DMS53 (cell line): ENCODE results near the gene PPP1R15A.
"Not testable (repeated sequence)": the region's sequence is repeated elsewhere in the genome, so short reads cannot be mapped to it uniquely, and the experiment has no call there.

Experiments
- DNase-seq: peaks from one replicate; lab custom pipeline; 2025; lab: John Stamatoyannopoulos, UW

PPP1R15A gene

DNA sequence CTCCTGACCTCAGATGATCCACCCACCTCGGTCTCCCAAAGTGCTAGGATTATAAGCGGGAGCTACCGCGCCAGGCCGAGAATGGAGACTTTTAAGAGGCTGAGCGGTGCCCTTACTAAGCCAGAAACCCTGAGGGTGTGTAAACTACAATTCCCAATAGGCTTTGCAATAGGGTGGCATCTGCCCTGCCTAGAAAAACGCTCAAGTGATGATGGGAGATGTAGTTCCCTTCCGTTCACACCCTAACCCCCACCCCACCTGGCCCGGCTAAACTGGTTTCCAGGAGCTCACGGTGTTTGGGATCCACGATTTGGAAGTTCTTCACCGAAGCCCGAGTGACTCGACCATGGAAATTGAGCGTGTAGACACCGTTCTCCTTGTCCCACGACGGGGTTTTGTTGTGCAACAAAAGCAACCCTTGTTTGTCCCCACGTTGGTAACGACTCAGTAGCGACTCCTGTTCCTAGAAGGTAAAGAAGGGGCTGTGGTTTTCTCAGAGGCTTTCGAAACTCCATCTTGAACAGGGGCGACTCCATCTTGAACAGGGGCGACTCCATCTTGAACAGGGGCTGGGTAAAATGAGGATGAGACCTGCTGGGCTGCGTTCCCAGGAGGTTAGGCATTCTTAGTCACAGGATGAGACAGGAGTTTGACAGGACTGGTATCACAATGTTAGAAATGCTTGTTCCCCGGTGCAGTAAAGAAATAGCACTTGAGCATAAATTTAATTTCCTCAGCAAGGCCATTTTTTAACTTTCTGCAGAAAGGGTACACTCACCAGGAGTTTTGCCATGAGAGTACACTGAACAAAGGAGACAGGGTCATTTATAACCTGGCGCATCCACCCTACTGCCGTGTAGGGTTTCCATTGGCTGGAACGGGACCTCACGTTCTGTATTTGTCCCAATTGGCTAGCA lies 9.8 kb downstream of the PPP1R15A start:
- peak; percentile 61 for DNase-seq

GRCh38 chr19:48883726-48884125 lies 11.5 kb downstream of the PPP1R15A start:
- DNase-seq = no peak

GRCh38 chr19:48887861-48888612 lies 15.8 kb downstream of the PPP1R15A start:
- no peak for DNase-seq

GRCh38 chr19:48889496-48889895 lies 17.3 kb downstream of the PPP1R15A start:
- not testable (repeated sequence) for DNase-seq

DNA sequence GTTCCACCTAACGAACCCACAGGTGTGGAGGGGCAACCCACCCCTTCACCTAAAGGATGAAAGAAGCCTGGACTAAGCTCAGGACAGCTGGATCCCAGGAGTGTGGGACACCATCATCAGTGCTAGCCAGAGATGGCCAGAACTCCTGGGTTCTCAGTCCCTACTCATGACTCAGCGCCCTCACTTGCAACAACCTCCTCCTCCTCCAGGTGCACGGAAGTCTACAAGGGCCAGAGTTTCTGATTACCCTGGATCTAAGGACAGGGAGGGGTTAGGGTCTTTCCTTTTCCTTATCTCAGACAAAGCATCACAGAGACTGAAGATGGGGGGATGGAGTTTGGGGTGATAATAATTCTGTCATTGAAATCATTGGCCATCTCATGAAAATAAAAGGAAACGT lies 18.3 kb downstream of the PPP1R15A start:
- peak; percentile 30 for DNase-seq

GRCh38 chr19:48895226-48895625 lies 23.0 kb downstream of the PPP1R15A start:
- DNase-seq = no peak

- DNase-seq = peak; percentile 42
These were observed 24.0 kb downstream of the PPP1R15A start for GRCh38 chr19:48896191-48896720.

GRCh38 chr19:48897181-48897580 lies 25.0 kb downstream of the PPP1R15A start:
- DNase-seq = peak; percentile 29

- not testable (repeated sequence) for DNase-seq
These were observed 27.1 kb downstream of the PPP1R15A start for GRCh38 chr19:48899386-48899749.

DNA sequence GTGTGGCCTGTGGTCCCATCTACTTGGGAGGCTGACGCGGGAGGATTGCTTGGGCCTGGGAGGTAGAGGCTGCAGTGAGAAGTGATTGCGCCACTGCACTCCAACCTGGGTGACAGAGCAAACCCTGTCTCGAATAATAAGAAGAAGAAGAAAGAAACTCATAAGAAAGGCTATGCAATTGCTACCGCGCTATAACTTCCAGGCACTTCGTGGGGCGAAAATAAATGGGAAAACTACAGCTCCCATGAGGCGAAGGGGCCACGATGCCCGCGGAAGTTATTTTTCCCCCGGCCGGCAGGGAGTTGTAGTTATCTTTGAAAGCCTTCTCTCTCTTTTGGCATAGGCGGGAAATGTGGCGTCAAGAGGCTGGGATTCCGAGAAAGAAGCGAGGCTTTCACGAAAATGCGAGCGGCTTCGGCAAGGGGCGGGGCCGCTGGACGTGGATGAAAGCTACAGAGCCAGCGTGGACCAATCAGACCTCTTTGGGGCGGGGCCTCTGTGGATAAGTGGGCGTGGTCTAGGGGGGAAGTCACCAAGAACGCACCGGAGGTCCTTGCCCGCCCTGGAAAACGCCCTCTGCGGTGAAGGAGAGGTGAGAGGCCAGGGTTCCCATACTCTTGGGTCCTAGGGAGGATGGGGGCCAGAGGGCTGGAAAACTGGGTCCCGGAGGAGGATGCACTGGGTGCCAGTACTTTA lies 27.7 kb downstream of the PPP1R15A start, which contains the start of gene NUCB1:
Gene NUCB1, plus strand, starts transcription at position 532 of the 696 bp plus-strand sequence. CDS start 485 bp downstream, outside the sequence.
- DNase-seq = peak; percentile 99

GRCh38 chr19:48900477-48901406 lies 28.5 kb downstream of the PPP1R15A start:
- peak; percentile 36 for DNase-seq

GRCh38 chr19:48902291-48902690 lies 30.1 kb downstream of the PPP1R15A start:
- not testable (repeated sequence) for DNase-seq

GRCh38 chr19:48903788-48904187 lies 31.6 kb downstream of the PPP1R15A start:
- DNase-seq = not testable (repeated sequence)

DNA sequence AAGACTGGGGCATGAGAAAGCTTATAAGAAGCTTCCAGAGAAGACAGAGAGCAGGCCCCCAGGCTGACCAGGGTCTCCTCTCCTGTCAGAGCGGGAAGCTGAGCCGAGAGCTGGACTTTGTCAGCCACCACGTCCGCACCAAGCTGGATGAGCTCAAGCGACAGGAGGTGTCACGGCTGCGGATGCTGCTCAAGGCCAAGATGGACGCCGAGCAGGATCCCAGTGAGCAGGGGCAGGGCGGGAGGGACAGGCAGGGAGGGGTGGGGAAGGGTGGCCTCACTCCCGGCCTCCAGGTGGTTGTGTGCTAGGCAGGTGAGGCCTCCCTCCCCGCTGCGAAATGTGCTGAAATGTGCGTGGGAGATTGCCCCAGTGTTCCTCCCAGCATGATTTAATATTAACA lies 33.4 kb downstream of the PPP1R15A start:
- no peak for DNase-seq

DNA sequence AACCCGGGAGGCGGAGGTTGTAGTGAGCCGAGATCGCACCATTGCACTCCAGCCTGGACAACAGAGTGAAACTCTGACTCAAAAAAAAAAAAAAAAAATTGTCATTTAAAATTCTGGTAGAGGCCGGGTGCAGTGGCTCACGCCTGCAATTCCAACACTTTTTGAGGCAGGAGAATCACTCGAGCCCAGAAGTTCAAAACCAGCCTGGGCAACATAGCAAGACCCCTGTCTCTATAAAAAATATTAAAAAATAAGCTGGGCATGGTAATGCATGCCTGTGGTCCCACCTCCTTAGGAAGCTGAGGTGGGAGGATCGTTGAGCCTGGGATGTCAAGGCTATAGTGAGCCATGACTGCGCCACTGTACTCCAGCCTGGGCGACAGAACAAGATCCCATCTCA lies 34.1 kb downstream of the PPP1R15A start:
- DNase-seq = no peak

- no peak for DNase-seq
These were observed 35.5 kb downstream of the PPP1R15A start for GRCh38 chr19:48907671-48908070.

GRCh38 chr19:48909424-48910077 lies 37.3 kb downstream of the PPP1R15A start:
- not testable (repeated sequence) for DNase-seq

DNA sequence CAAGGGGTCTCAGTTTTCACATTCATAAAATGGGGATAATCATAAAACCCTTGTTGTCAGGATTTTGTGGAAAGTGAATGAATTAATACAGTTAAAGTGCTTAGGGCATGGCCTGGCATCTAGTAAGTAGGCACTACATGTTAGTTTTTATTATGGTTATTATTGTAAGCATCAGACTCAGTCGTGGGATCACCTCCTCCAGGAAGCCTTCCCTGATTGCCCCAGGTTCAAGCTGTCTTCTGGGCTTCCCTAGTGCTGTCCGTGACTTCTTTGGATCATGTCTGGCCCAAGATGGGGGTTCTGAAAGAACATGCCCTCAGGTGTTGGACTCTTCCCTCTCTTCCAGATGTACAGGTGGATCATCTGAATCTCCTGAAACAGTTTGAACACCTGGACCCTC lies 38.6 kb downstream of the PPP1R15A start:
- no peak for DNase-seq

DNA sequence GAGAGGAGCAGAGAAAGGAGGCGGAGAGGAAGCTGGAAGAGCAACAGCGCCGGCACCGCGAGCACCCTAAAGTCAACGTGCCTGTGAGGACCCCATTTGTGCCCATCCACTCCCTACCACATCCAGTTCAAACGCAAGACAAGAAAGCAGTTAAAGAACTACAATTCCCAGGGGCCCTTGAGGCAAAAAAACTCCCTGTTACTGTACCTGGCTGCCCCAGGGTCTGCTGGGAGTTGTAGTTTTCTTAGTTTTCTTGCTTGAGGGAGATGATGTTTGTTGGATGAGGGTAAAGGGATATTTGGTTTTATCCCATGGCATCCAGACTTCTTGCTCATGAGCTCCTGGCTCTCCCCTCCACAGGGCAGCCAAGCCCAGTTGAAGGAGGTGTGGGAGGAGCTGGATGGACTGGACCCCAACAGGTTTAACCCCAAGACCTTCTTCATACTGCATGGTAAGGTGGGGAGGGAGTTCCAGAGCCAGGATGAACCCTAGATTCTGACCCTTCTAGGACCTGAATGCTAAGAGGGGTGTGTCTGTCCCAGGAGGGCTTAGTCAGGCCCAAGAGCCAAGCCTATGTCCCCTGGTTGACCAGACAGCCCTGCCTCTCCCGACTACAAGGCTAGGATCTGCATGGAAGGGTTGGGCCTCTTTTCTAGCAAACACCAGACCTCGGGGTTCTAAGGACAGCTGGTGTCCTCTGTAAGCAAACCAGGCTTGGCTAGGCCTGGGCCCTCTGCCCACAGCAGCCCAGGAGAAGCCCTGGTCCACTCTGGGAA lies 41.1 kb downstream of the PPP1R15A start:
- peak; percentile 65 for DNase-seq

- DNase-seq = peak; percentile 19
These were observed 42.0 kb downstream of the PPP1R15A start for GRCh38 chr19:48914181-48914580.
